ENCODE results near the gene DUSP6.

DNA sequence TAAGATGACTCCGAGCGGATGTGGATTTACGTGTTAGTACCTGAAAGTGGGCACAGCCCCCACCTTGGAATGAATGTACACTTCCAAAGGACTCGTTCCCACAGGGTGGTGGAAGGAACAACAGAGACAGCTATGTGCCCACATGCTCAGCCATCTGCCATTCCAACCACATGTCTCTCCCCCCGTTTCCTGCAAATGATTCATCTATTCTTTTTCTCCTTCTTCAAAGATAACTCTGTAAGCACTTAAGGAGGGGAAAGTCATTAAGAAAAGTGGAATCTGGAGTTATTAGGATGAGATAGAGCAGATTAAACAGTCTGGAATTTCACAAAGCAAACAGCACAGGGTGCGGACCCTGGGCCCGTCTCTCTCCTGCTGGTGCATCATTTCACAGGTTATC is 18.5 kb upstream of the DUSP6 start:
- TF ChIP-seq, protein P1, sequence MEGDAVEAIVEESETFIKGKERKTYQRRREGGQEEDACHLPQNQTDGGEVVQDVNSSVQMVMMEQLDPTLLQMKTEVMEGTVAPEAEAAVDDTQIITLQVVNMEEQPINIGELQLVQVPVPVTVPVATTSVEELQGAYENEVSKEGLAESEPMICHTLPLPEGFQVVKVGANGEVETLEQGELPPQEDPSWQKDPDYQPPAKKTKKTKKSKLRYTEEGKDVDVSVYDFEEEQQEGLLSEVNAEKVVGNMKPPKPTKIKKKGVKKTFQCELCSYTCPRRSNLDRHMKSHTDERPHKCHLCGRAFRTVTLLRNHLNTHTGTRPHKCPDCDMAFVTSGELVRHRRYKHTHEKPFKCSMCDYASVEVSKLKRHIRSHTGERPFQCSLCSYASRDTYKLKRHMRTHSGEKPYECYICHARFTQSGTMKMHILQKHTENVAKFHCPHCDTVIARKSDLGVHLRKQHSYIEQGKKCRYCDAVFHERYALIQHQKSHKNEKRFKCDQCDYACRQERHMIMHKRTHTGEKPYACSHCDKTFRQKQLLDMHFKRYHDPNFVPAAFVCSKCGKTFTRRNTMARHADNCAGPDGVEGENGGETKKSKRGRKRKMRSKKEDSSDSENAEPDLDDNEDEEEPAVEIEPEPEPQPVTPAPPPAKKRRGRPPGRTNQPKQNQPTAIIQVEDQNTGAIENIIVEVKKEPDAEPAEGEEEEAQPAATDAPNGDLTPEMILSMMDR (IDR thresholded peaks at IDR 0.05; ENCODE audit: low read depth, low read length, missing input control): no peak
- TF ChIP-seq, protein P2, sequence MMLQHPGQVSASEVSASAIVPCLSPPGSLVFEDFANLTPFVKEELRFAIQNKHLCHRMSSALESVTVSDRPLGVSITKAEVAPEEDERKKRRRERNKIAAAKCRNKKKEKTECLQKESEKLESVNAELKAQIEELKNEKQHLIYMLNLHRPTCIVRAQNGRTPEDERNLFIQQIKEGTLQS (IDR thresholded peaks at IDR 0.05): no peak
- no peak for TF ChIP-seq NR2F2 (IDR thresholded peaks at IDR 0.05)
- no peak for TF ChIP-seq YY1 (IDR thresholded peaks at IDR 0.05)
- TF ChIP-seq RAD21 (IDR thresholded peaks at IDR 0.05): no peak
- TF ChIP-seq JUND (IDR thresholded peaks at IDR 0.05): no peak
- TF ChIP-seq TAF1 (conservative IDR thresholded peaks at IDR 0.05): no peak
- no peak for TF ChIP-seq EGR1 (IDR thresholded peaks at IDR 0.05; ENCODE audit: low read depth in 2 of 2)

Data from liver (tissue), 3 donors.